Activated CD4-positive, alpha-beta T cell treated with anti-CD3 and anti-CD28 coated beads for 48 hours (primary cell): ENCODE results near the gene FAM131B.

Experiments used
- DNase-seq: peaks from one replicate; pipeline ENCODE4 v3.0.0-alpha.2; 2020

Gene FAM131B

GRCh38 chr7:143382126-143382790 is 19.7 kb upstream of the FAM131B start:
- DNase-seq: no peak

GRCh38 chr7:143381427-143382125 is 19.1 kb upstream of the FAM131B start:
- peak; percentile 32 for DNase-seq

- DNase-seq: peak; percentile 90
Observed at GRCh38 chr7:143380646-143381426, 18.3 kb upstream of the FAM131B start, which contains the start of gene ZYX. Gene ZYX (plus strand): TSS chr7:143381345. CDS start chr7:143381572, 227 bp downstream.

- peak; percentile 91 for DNase-seq
Observed at GRCh38 chr7:143380260-143380645, 17.7 kb upstream of the FAM131B start.

GRCh38 chr7:143379611-143380259 is 17.2 kb upstream of the FAM131B start:
- no peak for DNase-seq

- no peak for DNase-seq
Observed at GRCh38 chr7:143376396-143376795, 13.9 kb upstream of the FAM131B start.

- DNase-seq: peak; percentile 36
Observed at GRCh38 chr7:143375298-143376034, 13.0 kb upstream of the FAM131B start.

GRCh38 chr7:143374561-143374960 is 12.0 kb upstream of the FAM131B start:
- DNase-seq: no peak

- no peak for DNase-seq
Observed at GRCh38 chr7:143373255-143373794, 10.8 kb upstream of the FAM131B start.

- peak; percentile 74 for DNase-seq
Observed at GRCh38 chr7:143372070-143372469, 9.6 kb upstream of the FAM131B start.

- DNase-seq: no peak
Observed at GRCh38 chr7:143369678-143370651, 7.5 kb upstream of the FAM131B start.

GRCh38 chr7:143368387-143368786 is 5.9 kb upstream of the FAM131B start:
- DNase-seq: no peak

GRCh38 chr7:143367972-143368371 is 5.5 kb upstream of the FAM131B start:
- DNase-seq: no peak

- no peak for DNase-seq
Observed at GRCh38 chr7:143363016-143363937, 764 bp upstream of the FAM131B start.

GRCh38 chr7:143361552-143362130 is 872 bp downstream of the FAM131B start:
- DNase-seq: no peak

GRCh38 chr7:143360788-143361551 is 1.5 kb downstream of the FAM131B start:
- DNase-seq: no peak

- no peak for DNase-seq
Observed at GRCh38 chr7:143359771-143360353, 2.7 kb downstream of the FAM131B start.

- no peak for DNase-seq
Observed at GRCh38 chr7:143358626-143359025, 3.9 kb downstream of the FAM131B start.
